GDM1 (cell line): ENCODE measurements around the gene CD9.

Experiments used
- DNase-seq: peaks from one replicate; lab custom pipeline; 2025; lab: John Stamatoyannopoulos, UW

The CD9 gene

GRCh38 chr12:6241495-6241894 lies 41.3 kb downstream of the CD9 start:
- no peak for DNase-seq

- no peak for DNase-seq
These were observed 49.4 kb downstream of the CD9 start for GRCh38 chr12:6249580-6249979.

DNA sequence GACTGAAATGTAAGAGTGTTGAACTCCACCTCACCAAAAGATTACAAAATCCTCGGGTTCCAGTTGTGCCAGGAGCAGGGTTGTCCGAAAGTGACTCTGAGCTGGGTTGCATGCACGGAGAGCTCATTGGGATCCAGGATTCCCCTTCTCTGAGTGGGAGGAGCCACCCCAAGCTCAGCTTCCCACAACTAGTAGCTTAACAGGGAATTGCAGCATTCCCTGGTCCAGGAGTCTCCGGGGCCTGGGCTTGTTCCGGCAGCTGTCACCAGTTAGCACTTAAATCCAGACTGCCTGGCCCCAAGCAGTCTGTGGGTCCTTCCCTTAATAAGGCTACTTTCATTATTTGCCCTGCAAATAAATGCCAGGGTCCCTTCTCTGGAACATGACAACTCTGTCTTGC lies 50.1 kb downstream of the CD9 start:
- DNase-seq = no peak

- DNase-seq = no peak
These were observed 53.1 kb downstream of the CD9 start for GRCh38 chr12:6253278-6253677.

DNA sequence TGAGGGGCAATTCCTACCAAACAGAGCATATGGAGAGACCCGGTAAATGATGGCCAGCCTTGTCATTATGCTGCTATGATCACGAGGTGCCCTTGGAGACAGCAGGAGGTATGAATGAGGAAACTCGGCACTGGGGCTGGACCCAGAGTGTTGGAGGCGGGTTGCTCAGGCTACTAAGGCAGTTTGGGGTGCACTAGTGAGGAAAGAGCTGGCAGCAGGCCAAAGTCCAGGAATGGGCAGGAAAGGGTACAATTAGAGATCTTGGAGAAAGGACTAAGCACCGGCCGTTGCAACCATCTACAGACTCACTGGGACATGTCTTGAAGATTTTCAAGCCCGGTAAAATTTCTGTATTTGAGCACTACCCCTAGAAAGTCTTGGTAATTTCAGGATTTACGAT lies 54.3 kb downstream of the CD9 start:
- DNase-seq = no peak

DNA sequence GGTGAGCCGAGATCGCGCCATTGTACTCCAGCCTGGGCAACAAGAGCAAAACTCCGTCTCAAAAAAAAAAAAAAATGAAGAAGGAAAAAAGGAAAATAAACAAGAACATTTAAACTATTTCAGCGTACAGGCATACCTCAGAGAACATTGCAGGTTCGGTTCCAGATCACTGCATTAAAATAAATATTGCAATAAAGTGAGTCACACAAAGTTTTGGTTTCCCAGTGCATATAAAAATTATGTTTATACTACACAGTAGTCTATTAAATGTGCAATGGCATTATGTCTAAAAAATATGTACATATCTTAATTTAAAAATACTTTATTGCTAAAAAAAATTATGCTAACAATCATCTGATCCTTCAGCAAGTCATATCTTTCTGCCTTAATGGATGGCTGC lies 56.8 kb downstream of the CD9 start:
- no peak for DNase-seq

- no peak for DNase-seq
These were observed 62.0 kb downstream of the CD9 start for GRCh38 chr12:6262211-6262610.

DNA sequence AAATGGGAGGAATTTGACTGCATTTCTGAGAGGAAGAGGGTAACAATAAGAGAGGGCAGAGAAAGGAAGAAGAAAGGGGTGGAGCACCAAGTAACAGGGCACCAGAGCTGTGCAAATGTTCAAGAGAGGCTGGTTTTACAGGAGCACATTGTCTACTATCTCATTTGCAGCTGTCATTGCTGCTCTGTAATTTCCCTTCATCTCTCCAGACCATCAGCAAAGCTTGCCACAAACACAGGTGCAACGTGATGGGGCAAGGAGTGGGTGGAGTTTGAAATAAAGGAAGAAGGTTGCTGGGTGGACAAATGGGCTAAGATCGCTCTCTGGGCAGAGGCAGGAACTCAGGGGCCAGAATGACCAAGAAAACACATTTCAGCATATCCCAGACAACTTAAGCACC lies 62.4 kb downstream of the CD9 start:
- no peak for DNase-seq

GRCh38 chr12:6263931-6264330 lies 63.7 kb downstream of the CD9 start:
- DNase-seq = no peak

DNA sequence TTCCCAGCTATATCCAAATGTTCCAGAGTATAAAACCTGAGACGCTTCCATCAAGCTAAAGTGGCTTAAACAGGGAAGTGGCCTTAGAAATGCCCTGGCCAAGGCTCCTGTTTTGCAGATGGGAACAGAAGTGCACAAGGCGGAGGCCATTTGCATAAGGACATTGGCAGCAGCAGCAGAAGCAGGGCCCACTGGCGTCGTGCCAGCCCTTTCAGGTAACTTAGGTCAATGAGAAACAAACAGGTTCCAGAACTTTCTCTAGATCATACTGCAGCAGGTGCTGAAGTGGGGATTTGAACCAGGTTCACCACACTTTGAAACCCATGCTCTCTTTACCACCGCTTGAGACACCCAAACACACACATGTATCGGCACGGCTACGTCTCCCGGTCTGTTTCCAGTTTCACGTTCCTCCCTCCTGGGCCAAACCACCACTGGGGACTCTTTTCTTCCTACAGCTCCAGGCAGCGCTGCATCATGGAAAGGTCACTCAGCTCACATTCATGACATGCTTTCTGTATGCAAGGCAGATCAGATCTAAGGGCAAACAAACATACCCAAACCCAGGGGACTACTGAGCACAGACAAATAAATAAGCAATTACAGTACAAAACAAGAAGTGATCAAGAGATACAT lies 64.3 kb downstream of the CD9 start:
- DNase-seq = no peak

GRCh38 chr12:6265038-6265405 lies 64.8 kb downstream of the CD9 start:
- no peak for DNase-seq

DNA sequence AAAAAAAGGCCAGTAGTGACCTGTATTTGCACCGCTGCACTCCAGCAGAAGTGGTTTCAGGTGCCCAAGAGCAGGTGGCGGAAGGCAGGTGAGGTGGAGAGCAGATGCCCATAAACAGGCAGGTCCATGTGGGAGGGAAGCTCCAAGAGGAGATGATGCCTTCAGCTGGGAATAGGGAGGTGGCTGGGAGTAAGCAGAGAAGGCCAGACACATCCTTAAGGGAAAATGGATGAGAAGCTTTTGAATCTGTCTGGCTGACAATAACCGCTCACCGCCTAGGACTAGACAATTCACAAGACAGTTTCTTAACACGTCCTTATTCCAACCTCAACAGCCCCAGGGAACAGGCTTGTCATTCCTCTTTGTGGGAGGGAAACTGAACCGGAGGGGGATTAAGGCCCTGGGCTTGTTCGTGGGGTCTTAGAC lies 66.4 kb downstream of the CD9 start:
- no peak for DNase-seq

DNA sequence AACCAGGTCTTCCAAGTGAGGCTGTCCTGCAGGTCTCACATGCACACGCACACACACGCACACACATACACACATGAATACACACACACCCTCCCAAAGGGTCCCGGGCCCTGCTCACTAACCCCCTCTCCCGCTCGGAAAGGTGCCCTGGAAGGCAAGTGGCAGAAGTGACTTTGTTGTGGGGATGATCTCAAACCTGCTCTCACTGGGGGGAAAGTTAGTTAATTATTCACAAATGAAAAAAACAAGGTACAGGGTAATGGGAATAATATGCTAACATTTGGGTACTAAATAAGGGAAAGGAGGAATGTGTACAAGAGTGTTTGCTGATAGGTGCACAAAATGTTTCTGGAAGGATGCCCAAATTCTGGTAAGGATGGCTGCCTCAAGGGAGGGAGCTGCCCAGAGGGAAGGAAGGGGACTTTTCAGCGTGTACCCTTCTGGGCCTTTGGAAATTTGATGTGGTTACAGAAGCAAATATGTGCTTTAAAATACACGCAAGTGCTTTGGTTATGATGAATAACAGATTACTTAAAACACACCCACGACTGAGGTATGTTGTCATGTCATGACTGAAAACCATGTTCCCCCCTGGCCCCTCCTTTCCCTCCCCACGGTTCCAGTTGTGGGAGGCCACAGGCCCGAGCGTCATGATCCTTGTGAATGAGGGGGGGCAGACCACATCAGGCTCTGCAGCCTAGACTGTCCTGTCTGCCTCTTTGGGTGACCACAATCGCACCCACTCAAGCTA lies 66.9 kb downstream of the CD9 start:
- DNase-seq = no peak

DNA sequence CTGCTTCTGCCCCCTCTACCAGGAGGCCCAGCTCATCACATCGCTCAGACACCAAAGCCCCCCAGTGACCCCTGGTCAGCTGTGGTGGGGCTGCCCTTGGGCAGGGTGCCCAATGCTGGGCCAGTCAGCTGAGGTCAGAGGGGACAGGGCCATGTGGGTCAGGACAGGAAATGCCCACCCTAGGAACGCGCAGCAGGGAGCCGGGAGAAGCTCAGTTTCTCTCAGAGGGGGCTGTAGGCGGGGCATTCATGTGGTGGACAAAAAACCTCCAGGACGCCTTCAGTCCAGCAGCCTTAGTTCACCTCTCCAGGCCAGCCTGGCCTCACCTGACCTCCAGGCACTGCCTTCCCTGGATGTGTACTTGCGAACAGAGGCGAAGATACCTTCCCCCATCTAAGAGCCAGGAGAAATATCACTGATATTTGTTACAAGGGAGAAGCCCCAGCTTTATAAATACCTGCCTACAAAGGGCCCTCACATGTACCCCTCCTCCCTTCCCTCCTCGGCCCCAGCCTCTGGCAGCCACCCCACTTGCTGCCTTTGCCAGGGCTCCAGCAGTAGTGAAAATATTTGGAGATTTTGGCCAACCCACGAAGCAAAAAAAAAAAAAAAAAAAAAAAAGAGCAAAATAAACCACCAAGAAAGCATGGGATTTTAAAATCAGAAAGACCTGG lies 68.4 kb downstream of the CD9 start:
- no peak for DNase-seq

DNA sequence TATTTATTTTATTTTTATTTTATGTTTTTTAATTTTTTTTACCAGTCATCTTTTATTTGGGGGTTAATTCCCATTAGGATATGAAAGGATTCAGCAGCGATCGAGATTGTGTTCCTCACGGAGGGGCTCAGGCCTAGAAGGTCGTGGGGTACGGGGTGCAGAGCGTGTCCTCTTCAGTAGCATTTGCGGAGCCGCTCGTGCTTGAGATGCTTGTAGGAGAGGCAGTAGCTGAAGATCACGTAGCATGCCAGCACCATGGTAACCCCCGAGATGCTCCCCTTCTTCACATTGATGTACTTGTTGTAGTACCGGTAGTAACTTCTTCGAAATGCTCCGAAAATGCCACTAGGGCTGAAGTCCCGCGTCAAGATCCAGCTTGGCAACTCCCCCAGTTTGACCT lies 69.8 kb downstream of the CD9 start:
- no peak for DNase-seq

GRCh38 chr12:6271281-6271680 lies 71.1 kb downstream of the CD9 start:
- DNase-seq = no peak

- no peak for DNase-seq
These were observed 72.4 kb downstream of the CD9 start for GRCh38 chr12:6272300-6273204.

DNA sequence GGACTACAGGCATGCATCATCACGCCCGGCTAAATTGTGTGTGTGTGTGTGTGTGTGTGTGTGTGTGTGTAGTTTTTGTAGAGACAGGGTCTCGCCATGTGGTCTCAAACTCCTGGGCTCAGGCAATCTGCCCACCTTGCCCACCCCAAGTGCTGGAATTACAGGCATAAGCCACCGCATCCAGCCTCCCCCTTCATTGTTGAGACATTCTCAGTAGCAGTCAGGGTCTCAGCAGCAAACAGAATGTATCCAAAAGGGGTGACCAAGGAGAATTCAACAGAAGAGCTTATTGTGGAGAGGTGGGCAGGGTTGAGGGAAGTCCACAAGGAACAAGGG lies 73.0 kb downstream of the CD9 start:
- DNase-seq = no peak

GRCh38 chr12:6273541-6274230 lies 73.5 kb downstream of the CD9 start:
- DNase-seq = no peak

GRCh38 chr12:6274231-6275221 lies 74.3 kb downstream of the CD9 start:
- no peak for DNase-seq
